SK-N-SH treated with all-trans-retinoic acid at 6 μM for 48 hours (cell line): ENCODE measurements around the gene PIEZO1.

Experiments used
- ARNTL ChIP-seq: fragments of 450-650 bp; formaldehyde crosslinking; IDR thresholded peaks from 2 replicates; pipeline ENCODE4 v1.5.0; 2020; ENCODE audit warnings: low read depth, mild to moderate bottlenecking, moderate library complexity, borderline replicate concordance
- BACH2 ChIP-seq: fragments of 250-450 bp; sonication (Bioruptor Pico); IDR thresholded peaks from 2 replicates; pipeline ENCODE4 v1.9.0; 2021; ENCODE audit warnings: mild to moderate bottlenecking, borderline replicate concordance
- GLIS3 ChIP-seq: fragments of 250-450 bp; sonication (Bioruptor Pico); IDR thresholded peaks from 2 replicates; pipeline ENCODE4 v1.5.0; 2020; ENCODE audit warnings: mild to moderate bottlenecking, moderate library complexity
- ISL1 ChIP-seq: fragments of 250-450 bp; sonication (Bioruptor Pico); IDR thresholded peaks from 2 replicates; pipeline ENCODE4 v2.1.2; 2022; ENCODE audit warnings: mild to moderate bottlenecking, moderate library complexity
- PATZ1 ChIP-seq: fragments of 250-450 bp; sonication (Bioruptor Pico); IDR thresholded peaks from 2 replicates; pipeline ENCODE4 v1.8.0; 2020; ENCODE audit warnings: mild to moderate bottlenecking, moderate library complexity, borderline replicate concordance
- POU6F1 ChIP-seq: fragments of 250-450 bp; sonication (Bioruptor Pico); IDR thresholded peaks from 2 replicates; pipeline ENCODE4 v1.8.0; 2021; ENCODE audit warnings: low read depth, mild to moderate bottlenecking, moderate library complexity, borderline replicate concordance
- RARB ChIP-seq: fragments of 250-450 bp; sonication (Bioruptor Pico); IDR thresholded peaks from 2 replicates; pipeline ENCODE4 v1.8.0; 2021; ENCODE audit warnings: mild to moderate bottlenecking, moderate library complexity
- SNAI2 ChIP-seq: fragments of 250-450 bp; sonication (Bioruptor Pico); IDR thresholded peaks from 2 replicates; pipeline ENCODE4 v1.5.0; 2020; ENCODE audit warnings: mild to moderate bottlenecking, moderate library complexity
- ZFP3 ChIP-seq: fragments of 250-450 bp; sonication (Bioruptor Pico); IDR thresholded peaks from 2 replicates; pipeline ENCODE4 v1.5.0; 2020; ENCODE audit warnings: mild to moderate bottlenecking, moderate library complexity
- ZFP30 ChIP-seq: fragments of 450-650 bp; formaldehyde crosslinking; IDR thresholded peaks from 2 replicates; pipeline ENCODE4 v1.5.0; 2022; ENCODE audit warnings: mild to moderate bottlenecking, moderate library complexity

- no peak for TF ChIP-seq GLIS3 (CRISPR knock-in tag)
- TF ChIP-seq ARNTL (CRISPR knock-in tag) = no peak
- no peak for TF ChIP-seq PATZ1
- no peak for TF ChIP-seq BACH2 (CRISPR knock-in tag)
- TF ChIP-seq RARB (CRISPR knock-in tag) = no peak
- no peak for TF ChIP-seq SNAI2 (CRISPR knock-in tag)
- TF ChIP-seq ZFP30 = no peak
- no peak for TF ChIP-seq POU6F1 (CRISPR knock-in tag)
- TF ChIP-seq ZFP3 (CRISPR knock-in tag) = no peak
- TF ChIP-seq ISL1 (CRISPR knock-in tag) = no peak
These were observed 52.1 kb downstream of the PIEZO1 start for GRCh38 chr16:88732961-88733294.
